ENCODE results near the gene BANK1. TPM values are rescaled to one million over a fixed set of nuclear protein-coding genes. Genes with fewer than 3 reads are reported as not detected.

Gene BANK1
- total and polyA plus RNA-seq, 2 of the 4 experiments (the other 2 are of a cell fraction) = under 0.01 to 0.51 TPM

DNA sequence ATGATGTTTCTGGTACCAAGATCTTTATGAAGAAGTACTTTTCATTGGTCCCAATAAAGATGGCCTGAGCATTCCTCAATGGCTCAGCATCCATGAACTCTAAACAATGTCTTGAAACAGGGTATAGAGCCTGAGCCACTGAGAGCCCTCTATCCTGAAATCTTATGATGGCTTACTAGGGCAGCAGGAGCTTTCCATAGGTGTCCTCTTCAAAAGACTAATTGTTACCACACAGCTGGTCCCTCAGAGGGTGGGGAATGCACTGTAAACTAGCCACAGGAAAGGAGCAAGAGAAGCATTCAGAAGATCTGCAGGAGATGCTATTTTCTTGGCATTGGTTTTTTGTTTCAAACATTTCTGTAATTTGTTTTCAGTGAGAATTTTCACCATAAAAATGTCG, 5.6 kb upstream of the BANK1 start:
- WGBS, 2 experiments (ENCODE audit: extremely low coverage in 2 of 2, insufficient read length in 1 of 2) = no CpG with 5 or more reads among the region's 1 CpG

More for the DNA sequence above, 5.6 kb upstream of the BANK1 start:
- H4K5ac ChIP-seq (ENCODE audit: low read depth, low read length) = no peak overlapping the region
- ChIA-PET CTCF (no interaction called here), POLR2A (ENCODE audit: unreplicated experiment) (no interaction called here)
- H3K36me3 ChIP-seq (ENCODE audit: control insufficient read depth, insufficient read depth, low read length) = no peaks in the 10 kb centered on the region
- no peaks in the 10 kb centered on the region for H3K9me3 ChIP-seq (ENCODE audit: control insufficient read depth, insufficient read depth, low read length)
- no peak overlapping the region for H3K27ac ChIP-seq (ENCODE audit: insufficient read depth, low read length)
- ATAC-seq (ENCODE audit: low read depth) = no peak
- no peaks in the 10 kb centered on the region for H3K79me1 ChIP-seq (ENCODE audit: low read depth in 1 of 2, low read length in 2 of 2)
- H3K18ac ChIP-seq (ENCODE audit: low read depth, low read length) = no peak overlapping the region
- H3K4me2 ChIP-seq (ENCODE audit: low read depth, low read length) = no peak overlapping the region
- H3K4me3 ChIP-seq (ENCODE audit: insufficient read depth, low read depth, low read length) = no peak overlapping the region
- no peaks in the 10 kb centered on the region for H3K4me1 ChIP-seq (ENCODE audit: control insufficient read depth, insufficient read depth, low read length)
- no peaks in the 10 kb centered on the region for H4K20me1 ChIP-seq (ENCODE audit: insufficient read depth, low read length)
- H3K9ac ChIP-seq (ENCODE audit: low read depth, low read length) = no peak overlapping the region
- no peaks in the 10 kb centered on the region for H3K9me1 ChIP-seq (ENCODE audit: insufficient read depth, low read length)
- no peak overlapping the region for H2BK120ac ChIP-seq (ENCODE audit: low read depth, low read length)
- H2AK5ac ChIP-seq (ENCODE audit: low read depth, low read length) = no peak overlapping the region
- H3K23ac ChIP-seq (ENCODE audit: low read depth, low read length) = no peak overlapping the region
- no TSS peak for BruUV-seq (replicated peaks)
- H2BK5ac ChIP-seq (ENCODE audit: low read depth, low read length, poor library complexity, severe bottlenecking) = no peak overlapping the region
- no peak overlapping the region for H2BK20ac ChIP-seq (ENCODE audit: low read depth, low read length)
- no peak overlapping the region for H3K4ac ChIP-seq (ENCODE audit: low read depth, low read length)
- no peak overlapping the region for H4K8ac ChIP-seq (ENCODE audit: low read depth in 2 of 2, low read length in 2 of 2)
- no peak overlapping the region for H3K56ac ChIP-seq (ENCODE audit: extremely low read depth, insufficient read depth, low read length)
- H3K14ac ChIP-seq (replicated peaks; ENCODE audit: low read depth, low read length) = no peak overlapping the region
- H2AFZ ChIP-seq (replicated peaks; ENCODE audit: low read length, poor library complexity) = no peak overlapping the region
- H2BK15ac ChIP-seq (ENCODE audit: low read depth, low read length) = no peak overlapping the region
- intact Hi-C loops (cut with micrococcal nuclease) (no loop called here), in situ Hi-C loops (cut with MboI; ENCODE audit: low sequenced_read_pairs) (no loop called here), dilution Hi-C loops (cut with HindIII; ENCODE audit: low sequenced_read_pairs, unreplicated experiment) (no loop called here)
- H2AK9ac ChIP-seq (replicated peaks; ENCODE audit: low read depth, low read length, poor library complexity) = no peak overlapping the region
- TF ChIP-seq RCOR1 (IDR thresholded peaks at IDR 0.05; ENCODE audit: insufficient replicate concordance, low read length) (no peak), BHLHE40 (IDR thresholded peaks at IDR 0.05; ENCODE audit: low read depth, low read length) (no peak), CTCF (conservative IDR thresholded peaks at IDR 0.05; ENCODE audit: low read depth, low read length) (no peak), ELK1 (IDR thresholded peaks at IDR 0.05; ENCODE audit: borderline replicate concordance, low read depth, low read length) (no peak), SMC3 (IDR thresholded peaks at IDR 0.05; ENCODE audit: low read depth, low read length) (no peak), CEBPB (IDR thresholded peaks at IDR 0.05; ENCODE audit: low read depth, low read length) (no peak), RFX5 (IDR thresholded peaks at IDR 0.05; ENCODE audit: low read depth, low read length) (no peak), MAFK (IDR thresholded peaks at IDR 0.05; ENCODE audit: low read depth, low read length) (no peak), RAD21 (IDR thresholded peaks at IDR 0.05; ENCODE audit: low read length) (no peak)
- DNase-seq = no peak
- H4K91ac ChIP-seq (ENCODE audit: insufficient read depth, low read depth, low read length) = no peak overlapping the region
- H3K27me3 ChIP-seq (ENCODE audit: control insufficient read depth, insufficient read depth, low read length) = no peaks in the 10 kb centered on the region
